Spleen (tissue), 7 donors: Measurements from ENCODE around the gene PPP2R2B.

Source experiments
- CTCF ChIP-seq, 11 experiments: fragments of 200-600 bp in 7 of 11; fragments of 450-650 bp in 4 of 11; sonication (generic) in 4 of 11; IDR thresholded peaks in 8 of 11; conservative IDR thresholded peaks in 3 of 11; 1 replicate in 7 of 11; 2 replicates in 4 of 11; pipeline versions ENCODE4 v1.4.0 to v1.8.0; 2016 to 2021; ENCODE audit warnings: antibody characterized with exemption in 11 of 11, inconsistent platforms in 4 of 11, mild to moderate bottlenecking in 1 of 11
- POLR2A ChIP-seq, 3 donors: fragments of 450-650 bp; IDR thresholded peaks; one replicate each; pipeline ENCODE4 v1.5.1; 2017; ENCODE audit warnings: antibody characterized with exemption in 3 of 3, mild to moderate bottlenecking in 1 of 3
- POLR2AphosphoS5 ChIP-seq, 3 donors: sonication (generic); formaldehyde crosslinking; IDR thresholded peaks; one replicate each; pipeline ENCODE4 v1.5.1; 2017; ENCODE audit warnings: antibody characterized with exemption in 3 of 3
- donor health status: DM: no; HTN: no; CAD: no; lungs with moderate emphysema.
- donor health status: DM: no; HTN: no; CAD: no.
- donor health status: DM: no; HTN: no; CAD: no.

- no peak for TF ChIP-seq CTCF (IDR thresholded peaks at IDR 0.05 in 8 of 11, conservative IDR thresholded peaks at IDR 0.05 in 3 of 11)
- no peak for TF ChIP-seq POLR2AphosphoS5 (IDR thresholded peaks at IDR 0.05)
- no peak for TF ChIP-seq POLR2A (IDR thresholded peaks at IDR 0.05)
These were observed 16.4 kb upstream of the PPP2R2B start for GRCh38 chr5:146894753-146895521.
